ENCODE data around the gene UBE2S. TPM values are rescaled to one million over a fixed set of nuclear protein-coding genes. Genes with fewer than 3 reads are reported as not detected.
"Not testable (repeated sequence)": the region's sequence is repeated elsewhere in the genome, so short reads cannot be mapped to it uniquely, and the experiment has no call there.

Gene UBE2S
- total RNA-seq, 1 donor from 2014 or later, result 210 TPM

DNA sequence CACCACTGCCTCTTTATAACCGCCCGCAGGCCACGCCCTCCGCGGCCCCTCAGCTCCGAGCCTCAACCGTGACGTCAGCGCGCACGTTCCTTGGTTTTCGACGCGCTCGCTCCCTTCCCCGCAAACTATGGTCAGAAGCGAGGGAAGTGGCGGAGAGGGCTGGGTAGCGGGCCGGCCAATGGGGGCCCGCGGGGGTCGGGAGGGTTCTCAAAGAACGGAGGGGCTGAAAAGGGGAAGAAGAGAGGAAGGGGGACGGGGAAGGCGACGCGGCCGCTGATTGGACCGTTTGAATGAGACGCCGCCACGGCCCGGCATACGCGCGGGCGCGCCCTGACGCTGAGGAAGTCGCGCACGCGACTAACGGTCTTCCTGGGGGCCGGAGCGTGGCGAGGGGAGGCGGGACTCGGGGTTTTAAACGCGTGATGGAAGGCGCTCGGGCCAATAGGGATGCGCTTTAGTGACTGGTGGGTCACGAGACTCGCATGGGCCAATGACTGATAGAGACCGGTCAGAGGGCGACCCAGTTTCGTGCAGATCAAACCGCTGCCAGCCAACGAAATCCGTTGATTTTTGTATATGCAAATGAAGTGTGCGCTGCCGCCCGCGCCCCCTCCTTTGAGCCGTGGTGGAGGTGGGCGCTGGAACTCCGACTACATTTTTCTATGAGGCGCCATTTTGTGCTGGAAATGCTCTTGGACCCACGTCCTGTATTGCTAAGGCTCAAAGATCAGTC lies 378 bp upstream of the UBE2S start:
- Mint-ChIP-seq H3K27me3 (ENCODE audit: low read depth) (peaks cover 4% of the 10 kb centered on the region), H3K36me3 (ENCODE audit: low read depth) (peaks cover 51% of the 10 kb centered on the region), H3K4me1 (ENCODE audit: low read depth) (peaks cover 22% of the 10 kb centered on the region), H3K9me3 (peaks cover 16% of the 10 kb centered on the region), H3K4me3 (ENCODE audit: low read depth) (peak overlapping the region; percentile 93), H3K27ac (peak overlapping the region; percentile 97)
- peak; percentile 98 for DNase-seq (ENCODE audit: low spot score)
- intact Hi-C loops (cut with micrococcal nuclease), result loop anchor here (1.0 to 2.0 kb wide), 4 partner anchors 23 to 149 kb away; partner anchors contain the start of genes ISOC2, KMT5C, PPP6R1 and RPL28

DNA sequence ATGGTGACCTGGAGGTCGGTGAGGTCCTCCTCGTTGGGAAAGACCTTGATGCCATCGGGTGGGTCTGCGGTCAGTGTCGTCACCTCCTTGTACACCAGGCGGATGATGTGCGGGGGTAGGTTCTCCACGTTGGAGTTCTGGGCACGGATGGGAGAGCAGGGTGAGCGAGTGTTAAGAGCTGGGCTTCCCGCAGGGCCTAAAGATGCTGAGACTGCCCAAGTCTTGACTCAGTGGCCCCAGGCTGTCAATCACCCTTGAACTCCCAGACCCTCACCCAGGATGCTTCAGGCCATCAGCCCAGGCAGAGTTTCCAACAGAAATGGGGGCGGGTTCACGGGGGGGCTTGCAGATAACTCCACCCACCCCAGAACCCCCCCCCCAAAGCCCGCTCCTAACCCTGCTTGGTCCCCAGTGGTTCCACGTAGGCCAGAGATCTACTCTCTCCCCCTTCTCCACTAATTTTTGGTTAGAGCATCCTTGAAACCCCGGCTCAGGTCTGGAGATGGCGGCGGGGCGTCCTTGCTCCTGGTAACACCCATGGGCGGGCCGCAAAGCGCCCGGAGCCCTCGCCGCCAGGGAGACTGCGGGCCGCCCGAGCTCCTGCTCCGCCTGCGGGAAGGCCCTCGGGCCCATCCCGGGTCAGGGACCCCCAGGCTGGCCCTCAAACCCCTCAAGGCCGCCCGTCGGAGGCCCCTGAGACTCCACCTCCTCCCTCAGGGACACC lies 600 bp downstream of the UBE2S start:
- no peak for DNase-seq (ENCODE audit: low spot score)
- Mint-ChIP-seq H3K36me3 (ENCODE audit: low read depth) (peaks cover 60% of the 10 kb centered on the region), H3K4me1 (ENCODE audit: low read depth) (peaks cover 23% of the 10 kb centered on the region), H3K27me3 (ENCODE audit: low read depth) (peaks cover 4% of the 10 kb centered on the region), H3K4me3 (ENCODE audit: low read depth) (peak overlapping the region; percentile 91), H3K27ac (peak overlapping the region; percentile 81), H3K9me3 (peaks cover 16% of the 10 kb centered on the region)
- intact Hi-C loops (cut with micrococcal nuclease), result loop anchor here (2.0 kb wide), 1 partner anchor 22 kb away; the partner anchor contains the start of genes RPL28 and TMEM238

GRCh38 chr19:55406091-55406825 lies 1.3 kb downstream of the UBE2S start:
- peaks cover 1% of the 10 kb centered on the region for H3K27me3 Mint-ChIP-seq (ENCODE audit: low read depth)
- peak overlapping the region; percentile 81 for H3K27ac Mint-ChIP-seq
- intact Hi-C loops (cut with micrococcal nuclease), result loop anchor here (2.0 kb wide), 1 partner anchor 21 kb away; the partner anchor contains the start of genes RPL28 and TMEM238
- no peak for DNase-seq (ENCODE audit: low spot score)
- H3K4me1 Mint-ChIP-seq (ENCODE audit: low read depth), result peaks cover 23% of the 10 kb centered on the region
- H3K36me3 Mint-ChIP-seq (ENCODE audit: low read depth), result peaks cover 64% of the 10 kb centered on the region
- H3K4me3 Mint-ChIP-seq (ENCODE audit: low read depth), result peak overlapping the region; percentile 91
- H3K9me3 Mint-ChIP-seq, result peaks cover 16% of the 10 kb centered on the region

GRCh38 chr19:55405638-55406037 lies 1.9 kb downstream of the UBE2S start:
- H3K4me3 Mint-ChIP-seq (ENCODE audit: low read depth), result peak overlapping the region; percentile 91
- no peaks in the 10 kb centered on the region for H3K27me3 Mint-ChIP-seq (ENCODE audit: low read depth)
- H3K36me3 Mint-ChIP-seq (ENCODE audit: low read depth), result peaks cover 70% of the 10 kb centered on the region
- H3K4me1 Mint-ChIP-seq (ENCODE audit: low read depth), result peaks cover 23% of the 10 kb centered on the region
- H3K27ac Mint-ChIP-seq, result peak overlapping the region; percentile 65
- DNase-seq (ENCODE audit: low spot score), result no peak
- H3K9me3 Mint-ChIP-seq, result peaks cover 16% of the 10 kb centered on the region
- intact Hi-C loops (cut with micrococcal nuclease), result loop anchor here (2.0 kb wide), 1 partner anchor 21 kb away; the partner anchor contains the start of genes RPL28 and TMEM238

- Mint-ChIP-seq H3K27me3 (ENCODE audit: low read depth) (no peaks in the 10 kb centered on the region), H3K9me3 (no peaks in the 10 kb centered on the region), H3K4me3 (ENCODE audit: low read depth) (no peak overlapping the region), H3K4me1 (ENCODE audit: low read depth) (peaks cover 29% of the 10 kb centered on the region), H3K36me3 (ENCODE audit: low read depth) (peaks cover 63% of the 10 kb centered on the region), H3K27ac (no peak overlapping the region)
- intact Hi-C loops (cut with micrococcal nuclease), result no loop called here
- DNase-seq (ENCODE audit: low spot score), result no peak
These were observed 5.1 kb downstream of the UBE2S start for GRCh38 chr19:55402509-55402908.

DNA sequence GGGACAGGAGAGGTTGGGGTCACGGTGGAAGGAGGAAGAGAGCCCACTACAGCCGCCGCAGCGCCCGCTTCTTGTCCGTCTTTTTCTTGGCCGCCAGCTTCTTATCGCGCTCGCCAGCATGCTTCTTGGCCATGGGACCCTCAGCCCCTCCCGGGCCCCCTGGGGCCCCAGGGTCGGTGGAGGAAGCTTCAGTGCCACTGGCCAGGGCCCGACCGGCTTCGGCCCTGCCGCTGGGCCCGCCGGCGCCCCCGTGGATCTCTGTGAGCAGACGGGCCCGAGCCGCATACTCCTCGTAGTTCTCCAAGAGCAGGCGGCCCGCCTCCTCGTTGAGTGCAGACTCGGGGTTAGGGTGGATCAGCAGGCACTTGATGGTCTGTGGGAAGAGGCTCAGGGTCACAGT lies 6.2 kb downstream of the UBE2S start:
- H3K4me3 Mint-ChIP-seq (ENCODE audit: low read depth); H3K9me3 Mint-ChIP-seq; H3K27me3 Mint-ChIP-seq (ENCODE audit: low read depth); H3K27ac Mint-ChIP-seq; intact Hi-C loops (cut with micrococcal nuclease); DNase-seq (ENCODE audit: low spot score): not testable (repeated sequence)
- peaks cover 54% of the 10 kb centered on the region for H3K36me3 Mint-ChIP-seq (ENCODE audit: low read depth)
- peaks cover 26% of the 10 kb centered on the region for H3K4me1 Mint-ChIP-seq (ENCODE audit: low read depth)

GRCh38 chr19:55400281-55401087 lies 7.1 kb downstream of the UBE2S start:
- peaks cover 17% of the 10 kb centered on the region for H3K4me1 Mint-ChIP-seq (ENCODE audit: low read depth)
- intact Hi-C loops (cut with micrococcal nuclease), result no loop called here
- no peak overlapping the region for H3K4me3 Mint-ChIP-seq (ENCODE audit: low read depth)

GRCh38 chr19:55398200-55398925 lies 9.2 kb downstream of the UBE2S start:
- no peak for DNase-seq (ENCODE audit: low spot score)
- intact Hi-C loops (cut with micrococcal nuclease), result no loop called here
- H3K4me3 Mint-ChIP-seq (ENCODE audit: low read depth), result no peak overlapping the region
- H3K4me1 Mint-ChIP-seq (ENCODE audit: low read depth), result peaks cover 15% of the 10 kb centered on the region
- H3K9me3 Mint-ChIP-seq, result no peaks in the 10 kb centered on the region
- peak overlapping the region; percentile 75 for H3K27ac Mint-ChIP-seq
- peaks cover 32% of the 10 kb centered on the region for H3K36me3 Mint-ChIP-seq (ENCODE audit: low read depth)
- H3K27me3 Mint-ChIP-seq (ENCODE audit: low read depth), result no peaks in the 10 kb centered on the region

More at GRCh38 chr19:55400281-55401087, 7.1 kb downstream of the UBE2S start:
- Mint-ChIP-seq H3K9me3 (no peaks in the 10 kb centered on the region), H3K36me3 (ENCODE audit: low read depth) (peaks cover 44% of the 10 kb centered on the region), H3K27ac (no peak overlapping the region), H3K27me3 (ENCODE audit: low read depth) (no peaks in the 10 kb centered on the region)
- no peak for DNase-seq (ENCODE audit: low spot score)

GRCh38 chr19:55392820-55393761 lies 14.5 kb downstream of the UBE2S start:
- no peaks in the 10 kb centered on the region for H3K9me3 Mint-ChIP-seq
- peaks cover 32% of the 10 kb centered on the region for H3K36me3 Mint-ChIP-seq (ENCODE audit: low read depth)
- no peak overlapping the region for H3K27ac Mint-ChIP-seq
- intact Hi-C loops (cut with micrococcal nuclease), result no loop called here
- no peak for DNase-seq (ENCODE audit: low spot score)
- peaks cover 8% of the 10 kb centered on the region for H3K4me1 Mint-ChIP-seq (ENCODE audit: low read depth)
- H3K4me3 Mint-ChIP-seq (ENCODE audit: low read depth), result no peak overlapping the region
- H3K27me3 Mint-ChIP-seq (ENCODE audit: low read depth), result no peaks in the 10 kb centered on the region

GRCh38 chr19:55391702-55392615 lies 15.6 kb downstream of the UBE2S start:
- intact Hi-C loops (cut with micrococcal nuclease), result no loop called here
- no peak overlapping the region for H3K4me3 Mint-ChIP-seq (ENCODE audit: low read depth)
- DNase-seq (ENCODE audit: low spot score), result no peak
- H3K27me3 Mint-ChIP-seq (ENCODE audit: low read depth), result no peaks in the 10 kb centered on the region
- H3K9me3 Mint-ChIP-seq, result no peaks in the 10 kb centered on the region
- peaks cover 44% of the 10 kb centered on the region for H3K36me3 Mint-ChIP-seq (ENCODE audit: low read depth)
- H3K27ac Mint-ChIP-seq, result no peak overlapping the region
- H3K4me1 Mint-ChIP-seq (ENCODE audit: low read depth), result peaks cover 15% of the 10 kb centered on the region
